Erythroblast (primary cell): ENCODE results near the gene DEPDC4.
"Not testable (repeated sequence)": the region's sequence is repeated elsewhere in the genome, so short reads cannot be mapped to it uniquely, and the experiment has no call there.

Experiments used
- DNase-seq, 2 experiments: peaks; one replicate each; lab custom pipeline; 2025; lab: John Stamatoyannopoulos, UW
- GATA1 ChIP-seq: IDR thresholded peaks from 2 replicates; pipeline ENCODE4 v1.6.1; 2011; ENCODE audit warnings: low read depth, mild to moderate bottlenecking, control low read depth, low read length, moderate library complexity
- POLR2A ChIP-seq: IDR thresholded peaks from 2 replicates; pipeline ENCODE4 v1.6.1; 2011; ENCODE audit warnings: mild to moderate bottlenecking, low read length

The DEPDC4 gene

GRCh38 chr12:100266835-100267602, at the start of gene DEPDC4, which contains the start of gene SCYL2:
Gene DEPDC4 (minus strand): TSS chr12:100267079. CDS start chr12:100267076, 3 bp downstream.
Gene SCYL2 (plus strand): TSS chr12:100267177. CDS start chr12:100282971, 15,794 bp downstream.
- TF ChIP-seq POLR2A = peak; percentile 79
- no peak for TF ChIP-seq GATA1
- peak; percentile 97 to 99 for DNase-seq

GRCh38 chr12:100311317-100311716, 44.4 kb upstream of the DEPDC4 start:
- no peak for DNase-seq
- no peak for TF ChIP-seq GATA1
- TF ChIP-seq POLR2A = no peak

- not testable (repeated sequence) for DNase-seq
These were observed 41.3 kb upstream of the DEPDC4 start for GRCh38 chr12:100308138-100308537.

- DNase-seq = not testable (repeated sequence)
These were observed 37.5 kb upstream of the DEPDC4 start for GRCh38 chr12:100304334-100304733.

GRCh38 chr12:100303831-100304230, 37.0 kb upstream of the DEPDC4 start:
- DNase-seq = no peak
- TF ChIP-seq POLR2A (no peak), GATA1 (no peak)

- DNase-seq = peak; percentile 55 to 68
- no peak for TF ChIP-seq POLR2A
- no peak for TF ChIP-seq GATA1
These were observed 35.2 kb upstream of the DEPDC4 start for GRCh38 chr12:100302081-100302480.

GRCh38 chr12:100295764-100296555, 29.1 kb upstream of the DEPDC4 start:
- DNase-seq = no peak

GRCh38 chr12:100294366-100294765, 27.5 kb upstream of the DEPDC4 start:
- DNase-seq = not testable (repeated sequence)

More at GRCh38 chr12:100295764-100296555, 29.1 kb upstream of the DEPDC4 start:
- no peak for TF ChIP-seq GATA1
- no peak for TF ChIP-seq POLR2A

GRCh38 chr12:100293017-100293416, 26.1 kb upstream of the DEPDC4 start:
- TF ChIP-seq POLR2A (no peak), GATA1 (no peak)
- no peak for DNase-seq

- TF ChIP-seq GATA1 = no peak
- no peak for TF ChIP-seq POLR2A
These were observed 23.1 kb upstream of the DEPDC4 start for GRCh38 chr12:100290016-100290415.

GRCh38 chr12:100289038-100289437, 22.2 kb upstream of the DEPDC4 start:
- TF ChIP-seq POLR2A = no peak
- TF ChIP-seq GATA1 = no peak
- DNase-seq = no peak

More at GRCh38 chr12:100290016-100290415, 23.1 kb upstream of the DEPDC4 start:
- no peak for DNase-seq

GRCh38 chr12:100284556-100284955, 17.7 kb upstream of the DEPDC4 start:
- DNase-seq = not testable (repeated sequence)

GRCh38 chr12:100279607-100280244, 12.8 kb upstream of the DEPDC4 start:
- no peak for TF ChIP-seq POLR2A
- TF ChIP-seq GATA1 = no peak
- peak; percentile 24 to 68 for DNase-seq

- TF ChIP-seq GATA1 = no peak
- TF ChIP-seq POLR2A = no peak
- peak; percentile 19 to 36 for DNase-seq
These were observed 12.3 kb upstream of the DEPDC4 start for GRCh38 chr12:100279159-100279558.
